Measurements from ENCODE around the gene TCEAL5.
"Not testable (repeated sequence)": the region's sequence is repeated elsewhere in the genome, so short reads cannot be mapped to it uniquely, and the experiment has no call there.

DNA sequence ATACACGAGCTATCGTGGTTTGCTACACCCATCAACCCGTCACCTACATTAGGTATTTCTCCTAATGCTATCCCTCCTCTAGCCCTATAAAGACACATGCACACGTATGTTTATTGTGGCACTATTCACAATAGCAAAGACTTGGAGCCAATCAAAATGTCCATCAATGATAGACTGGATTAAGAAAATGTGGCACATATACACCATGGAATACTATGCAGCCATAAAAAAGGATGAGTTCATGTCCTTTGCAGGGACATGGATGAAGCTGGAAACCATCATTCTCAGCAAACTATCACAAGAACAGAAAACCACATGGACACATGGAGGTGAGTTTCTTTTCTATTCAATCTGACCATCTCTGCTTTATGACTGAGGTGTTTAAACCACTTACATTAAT is 29.1 kb upstream of the TCEAL5 start:
- TF ChIP-seq CTCF, POLR2A (IDR thresholded peaks at IDR 0.05): not testable (repeated sequence)
